ENCODE results near the gene RIPPLY2. TPM values are rescaled to one million over a fixed set of nuclear protein-coding genes. Genes with fewer than 3 reads are reported as not detected.

RIPPLY2 gene
- total and polyA plus RNA-seq, 4 donors: not detected

DNA sequence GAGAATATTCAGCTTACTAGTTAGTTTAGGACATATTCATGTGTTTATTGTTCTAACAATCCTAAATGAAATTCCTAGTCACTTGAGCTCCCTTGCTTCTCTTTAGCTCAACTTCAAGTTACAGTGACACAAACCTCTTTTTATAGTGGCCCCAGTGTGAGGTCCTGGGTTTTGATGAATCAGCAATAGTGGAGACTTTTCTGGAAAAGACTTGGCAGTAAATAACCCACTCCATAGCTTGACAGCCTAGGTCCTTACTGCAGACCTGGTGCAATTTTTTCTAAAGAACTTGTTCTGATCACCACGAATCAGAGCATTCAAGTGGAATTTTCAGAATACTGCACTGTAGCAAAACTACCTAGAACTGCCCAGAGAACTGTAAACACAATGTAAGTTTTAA lies 6.9 kb upstream of the RIPPLY2 start:
- Histone ChIP-seq H3K4me3 (ENCODE audit: low read depth in 1 of 3, low read length in 3 of 3) (no peak overlapping the region), H3K9me3 (ENCODE audit: control insufficient read depth in 4 of 4, low read length in 3 of 4) (peaks cover 0 to 2% (median 0%) of the 10 kb centered on the region in 4 donors), H3K9ac (ENCODE audit: low read depth in 1 of 2, low read length in 2 of 2) (no peak overlapping the region), H3K27me3 (ENCODE audit: control insufficient read depth in 4 of 4, insufficient read depth in 4 of 4, low read length in 3 of 4) (peaks cover 0 to 5% (median 0%) of the 10 kb centered on the region in 4 donors), H3K36me3 (ENCODE audit: control insufficient read depth in 4 of 4, insufficient read depth in 3 of 4, low read depth in 1 of 4, low read length in 3 of 4) (no peaks in the 10 kb centered on the region), H3K4me1 (ENCODE audit: control insufficient read depth in 4 of 4, insufficient read depth in 4 of 4, low read length in 3 of 4) (no peaks in the 10 kb centered on the region), H3K27ac (ENCODE audit: low read depth in 1 of 2, low read length in 2 of 2) (no peak overlapping the region)
- DNase-seq (ENCODE audit: low spot score): no peak
- TF ChIP-seq NR2F2 (IDR thresholded peaks at IDR 0.05) (no peak), GABPA (IDR thresholded peaks at IDR 0.05 in 1 of 2, conservative IDR thresholded peaks at IDR 0.05 in 1 of 2) (no peak), TAF1 (conservative IDR thresholded peaks at IDR 0.05) (no peak), RXRA (IDR thresholded peaks at IDR 0.05) (no peak)
- 50% methylated on average over 1 of the region's 1 CpG for WGBS

- Histone ChIP-seq H3K9me3 (ENCODE audit: control insufficient read depth in 4 of 4, low read length in 3 of 4) (no peaks in the 10 kb centered on the region), H3K36me3 (ENCODE audit: control insufficient read depth in 4 of 4, insufficient read depth in 3 of 4, low read depth in 1 of 4, low read length in 3 of 4) (no peaks in the 10 kb centered on the region), H3K4me3 (ENCODE audit: low read depth in 1 of 3, low read length in 3 of 3) (no peak overlapping the region), H3K4me1 (ENCODE audit: control insufficient read depth in 4 of 4, insufficient read depth in 4 of 4, low read length in 3 of 4) (no peaks in the 10 kb centered on the region), H3K9ac (ENCODE audit: low read depth in 1 of 2, low read length in 2 of 2) (no peak overlapping the region), H3K27ac (ENCODE audit: low read depth in 1 of 2, low read length in 2 of 2) (no peak overlapping the region), H3K27me3 (ENCODE audit: control insufficient read depth in 4 of 4, insufficient read depth in 4 of 4, low read length in 3 of 4) (peaks cover 0 to 5% (median 0%) of the 10 kb centered on the region in 4 donors)
- TF ChIP-seq, protein P1, sequence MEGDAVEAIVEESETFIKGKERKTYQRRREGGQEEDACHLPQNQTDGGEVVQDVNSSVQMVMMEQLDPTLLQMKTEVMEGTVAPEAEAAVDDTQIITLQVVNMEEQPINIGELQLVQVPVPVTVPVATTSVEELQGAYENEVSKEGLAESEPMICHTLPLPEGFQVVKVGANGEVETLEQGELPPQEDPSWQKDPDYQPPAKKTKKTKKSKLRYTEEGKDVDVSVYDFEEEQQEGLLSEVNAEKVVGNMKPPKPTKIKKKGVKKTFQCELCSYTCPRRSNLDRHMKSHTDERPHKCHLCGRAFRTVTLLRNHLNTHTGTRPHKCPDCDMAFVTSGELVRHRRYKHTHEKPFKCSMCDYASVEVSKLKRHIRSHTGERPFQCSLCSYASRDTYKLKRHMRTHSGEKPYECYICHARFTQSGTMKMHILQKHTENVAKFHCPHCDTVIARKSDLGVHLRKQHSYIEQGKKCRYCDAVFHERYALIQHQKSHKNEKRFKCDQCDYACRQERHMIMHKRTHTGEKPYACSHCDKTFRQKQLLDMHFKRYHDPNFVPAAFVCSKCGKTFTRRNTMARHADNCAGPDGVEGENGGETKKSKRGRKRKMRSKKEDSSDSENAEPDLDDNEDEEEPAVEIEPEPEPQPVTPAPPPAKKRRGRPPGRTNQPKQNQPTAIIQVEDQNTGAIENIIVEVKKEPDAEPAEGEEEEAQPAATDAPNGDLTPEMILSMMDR (IDR thresholded peaks at IDR 0.05; ENCODE audit: low read depth, low read length, missing input control): no peak
- no peak for TF ChIP-seq HNF4G (IDR thresholded peaks at IDR 0.05)
- TF ChIP-seq ATF3 (IDR thresholded peaks at IDR 0.05): no peak
- TF ChIP-seq NR2F2 (IDR thresholded peaks at IDR 0.05): no peak
- TF ChIP-seq YY1 (IDR thresholded peaks at IDR 0.05): no peak
- no peak for DNase-seq (ENCODE audit: low spot score)
Observed at GRCh38 chr6:83847179-83847578, 6.0 kb upstream of the RIPPLY2 start.

- WGBS: 76% methylated on average over 2 of the region's 2 CpGs
- no peak overlapping the region for H3K27ac ChIP-seq (ENCODE audit: low read depth in 1 of 2, low read length in 2 of 2)
- H3K4me1 ChIP-seq (ENCODE audit: control insufficient read depth in 4 of 4, insufficient read depth in 4 of 4, low read length in 3 of 4): peaks cover 7 to 13% (median 11%) of the 10 kb centered on the region in 4 donors
- DNase-seq (ENCODE audit: low spot score): no peak
- H3K36me3 ChIP-seq (ENCODE audit: control insufficient read depth in 4 of 4, insufficient read depth in 3 of 4, low read depth in 1 of 4, low read length in 3 of 4): no peaks in the 10 kb centered on the region
- H3K9me3 ChIP-seq (ENCODE audit: control insufficient read depth in 4 of 4, low read length in 3 of 4): no peaks in the 10 kb centered on the region
- H3K27me3 ChIP-seq (ENCODE audit: control insufficient read depth in 4 of 4, insufficient read depth in 4 of 4, low read length in 3 of 4): peaks cover 2 to 8% (median 6%) of the 10 kb centered on the region in 4 donors
- H3K9ac ChIP-seq (ENCODE audit: low read depth in 1 of 2, low read length in 2 of 2): no peak overlapping the region
- H3K4me3 ChIP-seq (ENCODE audit: low read depth in 1 of 3, low read length in 3 of 3): no peak overlapping the region
- TF ChIP-seq MAX (IDR thresholded peaks at IDR 0.05) (no peak), FOXA2 (IDR thresholded peaks at IDR 0.05) (no peak), NR2F2 (IDR thresholded peaks at IDR 0.05) (no peak), ZBTB33 (IDR thresholded peaks at IDR 0.05) (no peak), EGR1 (IDR thresholded peaks at IDR 0.05; ENCODE audit: low read depth in 2 of 2) (no peak), SP1 (IDR thresholded peaks at IDR 0.05) (no peak)
- TF ChIP-seq, protein P1 (IDR thresholded peaks at IDR 0.05; ENCODE audit: low read depth, low read length, missing input control): no peak
Observed at GRCh38 chr6:83849127-83849526, 4.0 kb upstream of the RIPPLY2 start.

Measured in liver (tissue), 9 donors.